SW480 (cell line): ENCODE results near the gene HTR3A.
"Not testable (repeated sequence)": the region's sequence is repeated elsewhere in the genome, so short reads cannot be mapped to it uniquely, and the experiment has no call there.

ENCODE experiments used
- DNase-seq: peaks from one replicate; pipeline ENCODE4 v3.0.0-alpha.2; 2016; ENCODE audit warnings: low spot score

The HTR3A gene

GRCh38 chr11:113974741-113975470 lies at the start of gene HTR3A:
Gene HTR3A (plus strand): TSS chr11:113975108. CDS start chr11:113975326, 218 bp downstream.
- DNase-seq = peak; percentile 78

GRCh38 chr11:113926273-113927197 lies 48.4 kb upstream of the HTR3A start:
- DNase-seq = peak; percentile 16

- no peak for DNase-seq
Observed at GRCh38 chr11:113928311-113928710, 46.6 kb upstream of the HTR3A start.

GRCh38 chr11:113932788-113933187 lies 42.1 kb upstream of the HTR3A start:
- DNase-seq = no peak

GRCh38 chr11:113934193-113934592 lies 40.7 kb upstream of the HTR3A start:
- not testable (repeated sequence) for DNase-seq

GRCh38 chr11:113934761-113935160 lies 40.1 kb upstream of the HTR3A start:
- DNase-seq = no peak

GRCh38 chr11:113935858-113936257 lies 39.0 kb upstream of the HTR3A start:
- DNase-seq = no peak

- DNase-seq = no peak
Observed at GRCh38 chr11:113937918-113938317, 37.0 kb upstream of the HTR3A start.

- DNase-seq = no peak
Observed at GRCh38 chr11:113942256-113942655, 32.7 kb upstream of the HTR3A start.

- DNase-seq = not testable (repeated sequence)
Observed at GRCh38 chr11:113946162-113946561, 28.7 kb upstream of the HTR3A start.

GRCh38 chr11:113947994-113948393 lies 26.9 kb upstream of the HTR3A start:
- no peak for DNase-seq

GRCh38 chr11:113949891-113950290 lies 25.0 kb upstream of the HTR3A start:
- no peak for DNase-seq

GRCh38 chr11:113951537-113951936 lies 23.4 kb upstream of the HTR3A start:
- no peak for DNase-seq

GRCh38 chr11:113952070-113952469 lies 22.8 kb upstream of the HTR3A start:
- DNase-seq = no peak

- DNase-seq = no peak
Observed at GRCh38 chr11:113952588-113952987, 22.3 kb upstream of the HTR3A start.

GRCh38 chr11:113954235-113954634 lies 20.7 kb upstream of the HTR3A start:
- no peak for DNase-seq

- no peak for DNase-seq
Observed at GRCh38 chr11:113956986-113957385, 17.9 kb upstream of the HTR3A start.

GRCh38 chr11:113960702-113961330 lies 14.1 kb upstream of the HTR3A start:
- no peak for DNase-seq

- no peak for DNase-seq
Observed at GRCh38 chr11:113967361-113967760, 7.5 kb upstream of the HTR3A start.

- DNase-seq = no peak
Observed at GRCh38 chr11:113971506-113972195, 3.3 kb upstream of the HTR3A start.

GRCh38 chr11:113977071-113977490 lies 2.2 kb downstream of the HTR3A start:
- DNase-seq = no peak

GRCh38 chr11:113977701-113978100 lies 2.8 kb downstream of the HTR3A start:
- no peak for DNase-seq
